Thyroid gland (tissue), 4 donors: ENCODE results near the gene DYNC1H1.

Experiments used
- POLR2A ChIP-seq, 2 donors: fragments of 450-650 bp; IDR thresholded peaks; one replicate each; pipeline ENCODE4 v1.6.1; 2017; ENCODE audit warnings: antibody characterized with exemption in 2 of 2, mild to moderate bottlenecking in 2 of 2, moderate library complexity in 1 of 2
- TF ChIP-seq, protein P1 (sequence below), 6 experiments: fragments of 200-600 bp in 3 of 6; fragments of 450-650 bp in 3 of 6; sonication (generic) in 3 of 6; IDR thresholded peaks; one replicate each; pipeline ENCODE4 v1.5.1; 2016 to 2019; ENCODE audit warnings: antibody characterized with exemption in 6 of 6, mild to moderate bottlenecking in 2 of 6, inconsistent platforms in 1 of 6, moderate library complexity in 1 of 6

DNA sequence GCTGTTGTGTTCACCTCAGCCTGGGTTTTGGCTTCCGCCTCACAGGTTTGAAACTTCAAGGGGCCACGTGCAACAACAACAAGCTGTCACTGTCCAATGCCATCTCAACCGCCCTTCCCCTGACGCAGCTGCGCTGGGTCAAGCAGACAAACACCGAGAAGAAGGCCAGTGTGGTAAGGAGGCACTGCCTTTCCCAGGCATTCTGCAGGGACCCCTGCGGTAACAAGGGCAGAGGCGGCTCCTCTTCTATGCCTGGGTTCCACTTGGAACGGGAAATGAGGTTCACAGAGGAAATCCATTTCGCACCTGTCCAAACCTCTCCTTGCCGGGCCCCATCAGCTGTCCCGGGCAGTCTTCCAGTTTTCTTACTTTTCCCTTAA lies 85.6 kb downstream of the DYNC1H1 start:
- TF ChIP-seq, protein P1, sequence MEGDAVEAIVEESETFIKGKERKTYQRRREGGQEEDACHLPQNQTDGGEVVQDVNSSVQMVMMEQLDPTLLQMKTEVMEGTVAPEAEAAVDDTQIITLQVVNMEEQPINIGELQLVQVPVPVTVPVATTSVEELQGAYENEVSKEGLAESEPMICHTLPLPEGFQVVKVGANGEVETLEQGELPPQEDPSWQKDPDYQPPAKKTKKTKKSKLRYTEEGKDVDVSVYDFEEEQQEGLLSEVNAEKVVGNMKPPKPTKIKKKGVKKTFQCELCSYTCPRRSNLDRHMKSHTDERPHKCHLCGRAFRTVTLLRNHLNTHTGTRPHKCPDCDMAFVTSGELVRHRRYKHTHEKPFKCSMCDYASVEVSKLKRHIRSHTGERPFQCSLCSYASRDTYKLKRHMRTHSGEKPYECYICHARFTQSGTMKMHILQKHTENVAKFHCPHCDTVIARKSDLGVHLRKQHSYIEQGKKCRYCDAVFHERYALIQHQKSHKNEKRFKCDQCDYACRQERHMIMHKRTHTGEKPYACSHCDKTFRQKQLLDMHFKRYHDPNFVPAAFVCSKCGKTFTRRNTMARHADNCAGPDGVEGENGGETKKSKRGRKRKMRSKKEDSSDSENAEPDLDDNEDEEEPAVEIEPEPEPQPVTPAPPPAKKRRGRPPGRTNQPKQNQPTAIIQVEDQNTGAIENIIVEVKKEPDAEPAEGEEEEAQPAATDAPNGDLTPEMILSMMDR (IDR thresholded peaks at IDR 0.05), result no peak
- no peak for TF ChIP-seq POLR2A (IDR thresholded peaks at IDR 0.05)
